Stimulated activated CD4-positive, alpha-beta T cell treated with anti-CD3 and anti-CD28 coated beads, Interleukin-2, amount 100 ng/mL, for 48 hours (primary cell): ENCODE data around the gene VPS50.
"Not testable (repeated sequence)": the region's sequence is repeated elsewhere in the genome, so short reads cannot be mapped to it uniquely, and the experiment has no call there.

ENCODE experiments used
- DNase-seq, 2 donors: peaks; one replicate each; pipeline ENCODE4 v3.0.0-alpha.2; 2020

VPS50 gene

DNA sequence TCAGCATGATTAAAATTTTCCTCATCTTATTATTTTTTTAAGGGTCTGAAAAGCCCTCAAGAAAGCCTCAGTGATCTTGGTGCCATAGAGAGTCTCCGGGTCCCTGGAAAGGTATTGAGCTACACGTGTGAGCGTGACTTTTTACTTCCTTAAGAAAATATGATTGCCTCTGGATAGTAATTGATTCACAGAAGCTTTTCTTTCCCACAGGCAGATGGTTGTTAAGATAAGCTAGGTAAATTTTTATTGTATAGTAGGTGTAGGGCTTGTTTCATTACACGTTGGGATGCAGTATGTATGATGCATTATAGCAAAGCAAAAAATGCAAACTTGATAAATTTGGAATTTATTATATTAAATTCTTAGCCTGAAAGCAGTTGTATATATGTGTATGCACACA lies 7.7 kb downstream of the VPS50 start:
- DNase-seq: no peak

DNA sequence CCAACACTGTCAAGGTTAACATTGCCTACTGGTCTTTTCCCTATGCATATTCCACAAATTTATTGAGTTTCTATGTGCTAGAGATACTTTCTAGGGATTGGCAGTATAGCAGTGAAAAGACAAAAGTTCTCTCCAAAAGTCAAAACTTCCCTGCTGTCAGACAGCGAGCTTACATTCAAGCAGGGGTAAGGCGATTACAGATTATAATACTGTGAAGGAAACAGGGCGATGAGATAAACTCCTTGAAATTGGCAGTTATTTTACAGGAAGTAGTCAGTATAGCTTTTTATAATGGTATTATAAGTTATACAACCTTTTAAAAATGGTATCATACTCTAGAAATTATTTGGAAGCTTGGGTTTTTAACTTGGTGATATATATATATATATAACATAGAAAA lies 9.9 kb downstream of the VPS50 start:
- DNase-seq: no peak

DNA sequence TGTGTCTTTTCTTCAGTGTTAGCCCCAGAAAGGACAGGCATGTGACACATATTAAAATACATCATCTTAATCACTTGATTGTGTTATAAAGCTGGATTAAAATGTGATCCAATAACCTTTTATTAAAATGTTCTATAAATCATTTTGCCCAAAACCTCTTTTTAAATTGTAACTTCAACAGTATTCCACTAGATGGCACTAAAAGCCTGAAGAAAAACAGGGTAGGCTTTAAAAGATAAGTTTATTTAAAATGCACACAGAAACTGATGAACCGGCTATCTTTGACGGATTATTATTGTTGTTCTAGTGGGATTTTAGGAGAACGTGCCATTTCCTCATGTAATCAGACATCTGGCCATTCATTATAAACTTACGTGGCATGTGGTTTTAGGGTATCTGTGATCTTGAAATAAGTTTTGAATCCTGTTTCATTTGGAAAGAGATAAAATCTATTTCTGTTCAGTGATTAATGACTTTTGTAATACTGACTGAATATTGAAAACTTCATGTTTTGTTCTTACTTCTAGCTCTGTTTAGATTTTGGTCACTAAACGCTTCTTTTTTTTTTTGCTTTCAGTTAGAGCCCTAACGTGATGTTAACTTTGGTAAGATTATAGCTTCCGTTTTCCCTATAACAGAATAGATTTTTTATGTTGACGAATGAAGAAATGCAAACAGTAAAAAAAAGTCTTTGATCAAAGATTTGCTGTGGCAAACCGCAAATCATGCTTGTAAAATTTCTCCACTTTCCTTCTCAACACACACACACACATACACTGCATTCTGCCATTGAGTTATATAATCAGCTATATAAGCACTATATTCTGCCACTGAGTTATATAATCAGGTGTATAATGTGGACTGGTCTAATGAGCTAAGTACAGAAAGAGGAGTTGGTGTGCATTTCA lies 13.6 kb downstream of the VPS50 start:
- DNase-seq: no peak

DNA sequence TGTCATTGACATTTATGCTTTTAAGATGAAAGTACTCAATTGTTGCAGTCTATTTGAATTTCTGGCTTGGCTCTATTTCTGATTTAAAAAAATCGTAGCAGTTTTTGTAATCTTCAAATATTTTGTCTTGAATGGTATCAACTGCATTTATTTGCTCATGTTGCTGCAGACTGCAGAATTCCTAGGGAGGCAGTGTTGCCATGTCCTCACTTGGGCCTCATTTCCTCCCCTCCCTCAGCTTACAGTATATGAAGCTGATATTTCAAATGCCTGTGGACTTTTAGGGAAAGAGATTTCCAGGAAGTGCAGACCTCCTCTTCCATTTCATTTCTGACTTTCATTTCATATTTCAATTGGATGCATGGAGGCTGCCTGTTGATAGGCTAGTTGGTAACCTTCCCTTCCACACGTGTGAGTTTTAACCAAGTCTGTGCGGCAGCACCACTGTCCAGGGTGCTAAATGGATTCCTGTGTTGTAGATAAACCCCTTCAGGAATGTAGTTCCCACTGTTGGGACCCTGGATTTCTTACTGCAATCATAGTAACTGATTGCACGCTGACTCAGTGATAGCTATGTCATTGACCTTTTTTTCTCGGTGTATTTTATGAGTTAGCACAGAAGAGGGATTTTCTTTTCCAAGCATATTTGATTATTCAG lies 17.5 kb downstream of the VPS50 start:
- no peak for DNase-seq

DNA sequence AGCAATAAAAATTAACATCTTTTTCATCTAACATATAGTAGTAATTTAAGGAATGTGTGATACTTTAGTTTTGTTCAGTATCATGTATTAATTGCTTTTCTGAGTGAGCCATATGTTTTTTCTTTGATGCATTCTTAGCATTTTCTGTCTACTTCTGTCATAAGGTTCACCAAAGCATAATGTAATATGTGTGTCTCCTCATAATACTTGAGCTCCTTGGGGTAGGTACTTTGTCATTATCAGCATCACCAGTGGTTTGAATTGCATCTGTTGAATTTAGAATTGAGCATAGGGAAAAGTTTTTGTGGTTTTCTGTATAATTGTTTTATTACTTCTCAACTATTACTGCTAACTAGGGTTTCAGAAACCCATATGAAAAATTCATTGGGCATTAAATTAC lies 26.5 kb downstream of the VPS50 start:
- no peak for DNase-seq

DNA sequence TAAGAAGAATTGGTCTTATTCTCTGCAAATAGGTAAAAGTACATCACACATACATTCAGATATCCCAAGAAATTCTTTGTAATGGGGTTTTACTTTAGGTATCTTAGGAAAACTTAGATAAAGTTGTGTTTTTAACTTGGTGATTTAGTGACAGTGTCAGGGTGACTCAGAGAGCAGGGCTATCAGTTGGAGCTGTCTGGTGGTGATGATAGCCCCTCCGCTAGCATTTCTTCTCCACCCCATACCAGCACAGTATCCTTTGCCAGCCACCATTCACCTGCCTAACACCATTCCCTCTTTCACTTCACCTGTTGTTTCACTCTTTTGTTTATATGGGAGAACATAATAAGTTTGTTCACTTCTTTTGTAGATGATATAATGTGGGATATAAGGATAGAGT lies 30.4 kb downstream of the VPS50 start:
- no peak for DNase-seq

DNA sequence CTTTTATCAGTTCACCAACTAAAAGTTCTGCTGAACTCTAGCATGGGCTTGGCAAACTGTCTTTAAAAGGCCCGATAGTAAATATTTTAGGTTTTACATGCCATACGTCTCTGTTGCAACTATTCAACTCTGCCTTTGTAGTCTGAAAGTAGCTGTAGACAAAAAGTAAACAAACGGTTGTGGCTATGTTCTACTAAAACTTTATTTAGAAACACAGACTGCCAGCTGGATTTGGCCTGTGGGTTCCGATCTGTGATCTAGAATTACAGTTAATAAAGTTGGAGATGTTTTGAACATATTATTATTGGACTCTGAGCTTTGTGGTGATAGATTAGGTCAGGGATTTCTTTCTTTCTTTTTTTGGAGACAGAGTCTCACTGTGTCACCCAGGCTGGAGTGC lies 33.1 kb downstream of the VPS50 start:
- DNase-seq: no peak

DNA sequence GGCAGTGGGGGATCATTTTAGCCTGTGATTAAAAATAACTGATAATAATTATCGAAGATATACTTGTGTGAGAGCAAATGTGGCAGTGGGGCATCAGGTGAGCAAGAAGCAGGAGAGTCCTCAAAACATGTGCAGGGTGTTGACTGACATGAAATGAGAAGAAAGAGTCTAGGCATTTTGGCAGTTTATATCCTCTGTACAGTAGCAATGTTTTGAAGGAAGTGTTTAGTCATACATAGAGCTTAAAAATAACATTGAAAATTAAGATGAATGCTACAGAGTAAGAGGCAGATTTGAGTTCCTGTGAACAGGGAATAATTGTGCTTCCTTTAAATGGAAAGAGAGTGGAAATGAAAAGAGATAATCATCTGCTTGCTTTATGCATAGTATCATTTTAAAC lies 47.4 kb downstream of the VPS50 start:
- no peak for DNase-seq

DNA sequence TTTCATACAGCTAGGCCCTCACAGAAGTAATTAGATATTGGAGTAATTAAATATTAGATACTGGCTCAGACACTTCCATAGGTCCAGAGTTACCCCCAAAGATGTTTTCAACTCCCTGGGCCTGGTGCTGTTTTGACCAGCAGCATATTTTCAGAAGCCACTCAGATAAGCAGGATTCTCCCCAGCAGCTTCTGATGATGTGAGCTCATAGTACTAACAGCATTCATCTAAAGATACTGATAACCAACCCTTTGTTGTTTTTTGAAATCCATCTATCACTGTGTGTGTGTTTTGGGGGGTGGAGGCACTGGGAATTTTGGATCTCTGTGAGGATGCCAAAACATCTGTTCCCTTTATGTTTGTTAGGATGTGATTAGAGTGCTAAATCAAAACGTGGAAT lies 52.7 kb downstream of the VPS50 start:
- DNase-seq: no peak

DNA sequence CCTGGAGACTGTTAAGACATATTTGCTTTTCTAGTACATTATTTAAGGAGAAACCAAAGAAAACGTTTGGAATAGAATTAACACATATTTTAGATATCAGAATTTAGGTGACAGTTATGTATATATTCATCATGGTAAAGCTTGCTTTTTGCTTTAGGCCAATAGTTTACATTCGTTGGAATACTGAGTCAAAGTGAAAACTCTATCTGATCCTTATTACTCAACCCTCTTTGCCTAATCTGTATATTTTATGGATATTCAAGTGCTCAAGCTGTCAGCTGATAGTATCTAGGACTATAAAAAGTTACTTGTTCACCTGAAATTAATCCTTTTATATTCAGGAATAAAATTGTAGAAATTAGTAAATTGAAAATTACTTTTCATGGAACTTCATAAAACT lies 61.1 kb downstream of the VPS50 start:
- no peak for DNase-seq

DNA sequence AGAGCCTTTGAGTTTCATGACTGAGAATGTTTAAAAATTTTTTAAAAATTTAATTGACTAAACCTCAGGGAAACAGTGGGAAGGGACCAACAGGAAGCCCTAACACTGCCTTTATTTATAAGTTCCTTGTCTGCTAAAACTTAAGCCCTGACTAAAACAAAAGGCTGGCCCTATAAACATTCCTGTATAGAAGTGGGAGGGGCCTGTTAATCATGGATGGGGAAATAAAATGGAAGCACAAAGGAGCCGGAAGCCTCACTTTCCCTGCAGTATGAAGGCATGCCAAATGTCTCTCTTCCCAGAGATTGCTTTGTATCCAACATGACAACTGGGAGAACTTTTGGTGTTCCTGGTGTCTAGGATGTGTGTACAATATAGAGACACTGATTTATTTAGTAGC lies 66.0 kb downstream of the VPS50 start:
- DNase-seq: no peak

DNA sequence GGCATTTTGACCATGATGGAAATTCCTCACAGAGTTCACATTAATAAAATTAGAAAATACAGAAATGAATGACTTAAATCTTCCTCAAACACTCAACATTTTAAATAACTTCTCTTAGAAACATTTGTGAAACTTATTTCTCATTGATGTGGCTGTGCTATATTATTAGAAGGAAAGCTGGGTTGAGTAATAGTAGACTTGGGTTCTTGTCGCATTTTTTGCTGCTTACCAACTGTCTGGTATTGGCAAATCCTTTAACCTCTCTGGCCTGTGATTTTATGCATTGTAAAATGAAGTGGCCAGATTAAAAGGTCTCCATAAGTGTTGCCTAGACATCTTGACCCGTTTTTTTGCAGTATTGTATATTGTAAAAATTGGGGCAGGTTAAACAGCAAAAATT lies 66.5 kb downstream of the VPS50 start:
- no peak for DNase-seq

DNA sequence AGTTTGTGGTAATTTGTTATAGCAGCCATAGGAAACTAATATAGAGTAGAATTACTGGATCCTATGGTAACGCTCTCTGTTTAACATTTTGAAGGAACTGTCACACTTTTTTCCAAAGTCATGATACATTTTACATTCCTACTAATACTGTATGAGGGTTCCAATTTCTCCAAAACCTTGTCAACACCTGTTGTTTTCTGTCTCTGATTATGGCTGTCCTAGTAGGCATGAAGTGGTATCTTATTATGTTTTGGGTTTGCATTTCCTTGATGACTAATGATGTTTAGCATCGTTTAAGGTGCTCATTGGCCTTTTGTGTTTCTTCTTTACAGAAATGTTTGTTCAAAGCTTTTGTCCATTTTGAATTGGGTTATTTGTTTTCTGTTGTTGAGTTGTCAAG lies 69.6 kb downstream of the VPS50 start:
- no peak for DNase-seq

DNA sequence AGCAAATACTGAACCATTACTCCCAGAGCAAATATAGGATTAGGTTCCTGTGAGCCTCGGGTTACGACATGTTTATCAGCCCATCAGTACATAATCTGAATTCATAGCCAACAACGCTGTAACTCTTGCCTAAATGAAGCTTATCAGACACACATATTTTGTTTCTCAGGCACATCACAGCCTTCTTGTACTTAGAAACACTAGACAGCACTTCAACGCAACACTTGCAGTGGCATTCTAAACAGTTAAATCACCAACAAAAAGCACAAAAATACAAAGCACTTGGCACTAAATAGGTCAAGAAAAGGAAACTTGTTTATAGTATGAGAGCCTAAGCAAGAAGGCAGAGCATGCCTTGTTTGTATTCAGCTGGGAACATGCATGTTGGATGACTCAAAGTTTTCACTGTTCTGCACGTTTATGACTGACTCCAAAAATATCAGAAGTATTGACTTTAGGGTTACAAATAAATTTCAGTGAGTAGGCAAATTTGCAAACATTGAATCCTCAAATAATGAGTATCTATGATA lies 75.0 kb downstream of the VPS50 start:
- DNase-seq: no peak

DNA sequence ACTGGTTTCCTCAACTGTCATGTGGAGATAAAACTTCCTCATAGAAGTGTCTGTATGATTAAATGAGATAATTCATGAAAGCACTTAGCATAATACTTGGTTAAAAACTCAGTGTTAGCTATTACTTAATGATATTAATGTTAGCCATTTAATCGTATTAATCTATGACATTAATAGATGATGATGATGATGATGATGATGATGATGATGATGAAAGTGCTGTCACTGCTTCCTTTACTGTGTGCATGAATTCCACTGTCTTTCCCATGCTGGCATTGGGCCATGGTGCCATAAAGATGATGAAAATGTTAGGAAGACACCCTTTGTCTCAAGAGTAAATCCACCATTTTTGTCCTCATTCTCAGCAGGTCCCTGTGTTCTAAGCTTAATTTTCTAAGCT lies 75.8 kb downstream of the VPS50 start:
- DNase-seq: no peak

DNA sequence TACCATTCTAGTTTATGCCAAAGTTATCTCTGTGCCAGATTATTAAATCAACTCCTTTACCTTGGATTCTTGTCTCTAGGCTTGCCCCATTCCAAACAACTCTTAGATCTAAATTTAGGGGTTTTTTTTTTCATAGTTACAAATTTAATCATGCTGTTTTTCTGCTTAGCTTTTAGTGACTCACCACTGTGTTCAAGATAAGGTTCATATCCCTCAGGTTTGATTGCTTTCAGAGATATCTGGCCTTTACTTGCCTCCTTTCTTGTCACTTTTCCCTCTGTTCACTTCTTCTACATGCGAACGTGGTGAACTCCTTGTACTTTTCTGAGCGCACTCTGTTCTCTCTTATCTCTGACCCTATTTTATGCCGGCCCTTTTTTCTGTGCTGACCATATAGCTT lies 78.2 kb downstream of the VPS50 start:
- DNase-seq: no peak

DNA sequence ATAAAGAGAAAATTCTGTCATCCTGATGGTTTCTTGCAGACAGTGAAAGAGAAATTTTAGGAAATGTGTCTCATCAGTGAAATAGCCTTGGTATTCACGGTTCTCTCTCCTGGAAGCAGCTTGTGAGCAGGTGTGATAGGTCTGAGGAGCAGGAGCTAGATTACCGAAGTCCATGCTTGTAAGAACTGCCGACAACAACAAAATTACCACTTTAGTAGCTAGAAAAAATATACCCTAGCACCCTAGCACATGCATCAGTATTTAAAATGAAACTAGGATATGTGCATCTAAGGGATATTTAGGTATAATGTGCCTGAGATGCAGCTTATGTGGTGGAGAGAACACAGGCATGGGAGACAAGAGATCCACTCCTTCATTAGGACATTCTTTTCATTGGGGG lies 82.3 kb downstream of the VPS50 start:
- no peak for DNase-seq

DNA sequence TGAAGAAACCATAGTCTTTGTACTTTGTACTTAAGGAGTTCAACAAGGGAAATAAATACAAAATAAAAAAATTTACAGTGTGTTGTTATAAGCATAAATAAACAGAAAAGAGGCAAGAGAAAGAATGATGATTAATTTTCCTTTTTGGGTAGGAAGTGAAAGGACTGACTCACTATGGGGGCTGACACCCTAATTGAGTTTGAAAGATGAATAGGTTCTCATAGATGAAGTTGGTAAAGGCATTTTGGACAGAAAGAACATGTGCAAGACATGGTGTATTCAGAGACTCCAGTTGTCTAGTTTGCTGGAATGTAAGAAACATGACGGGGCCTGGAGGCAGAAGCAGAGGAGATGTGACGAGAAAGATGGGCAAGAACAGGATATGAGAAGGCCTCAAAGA lies 83.7 kb downstream of the VPS50 start:
- DNase-seq: no peak

DNA sequence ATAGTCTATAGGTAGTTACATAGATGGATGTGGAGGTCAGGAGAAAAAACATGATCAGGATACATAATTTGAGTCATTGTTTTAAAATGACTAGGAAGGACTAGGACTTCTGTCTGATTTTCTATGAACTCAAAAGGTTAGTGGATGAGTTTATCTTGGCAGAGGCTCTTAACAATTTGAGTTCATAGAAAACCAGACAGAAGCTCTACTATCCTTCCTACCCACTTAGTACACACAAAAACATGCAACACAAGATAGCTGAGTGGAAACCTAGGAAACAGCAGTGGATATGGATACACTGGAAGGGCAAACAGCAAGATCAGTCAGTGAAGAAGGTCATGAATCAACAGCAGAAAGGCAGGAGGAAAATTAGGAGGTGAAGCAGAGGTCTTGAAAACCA lies 84.6 kb downstream of the VPS50 start:
- no peak for DNase-seq

DNA sequence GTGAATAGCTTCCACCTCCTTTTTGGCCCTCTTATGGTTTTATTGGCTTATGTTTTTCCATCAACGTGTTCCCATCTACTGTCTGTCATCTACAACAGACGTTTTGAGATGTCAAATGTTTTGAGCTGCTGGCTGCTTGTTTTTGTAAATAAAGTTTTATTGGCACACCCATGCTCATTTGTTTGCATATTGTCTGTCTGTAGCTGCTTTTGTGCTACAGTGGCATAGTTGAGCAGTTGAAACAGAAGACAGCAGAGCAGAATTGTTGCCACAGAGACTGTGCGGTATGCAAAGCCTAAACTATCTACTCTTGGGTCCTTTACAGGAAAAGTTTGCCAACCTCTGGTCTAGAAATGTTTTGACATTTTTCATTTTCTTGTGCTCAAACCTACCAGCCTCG lies 88.7 kb downstream of the VPS50 start:
- no peak for DNase-seq

DNA sequence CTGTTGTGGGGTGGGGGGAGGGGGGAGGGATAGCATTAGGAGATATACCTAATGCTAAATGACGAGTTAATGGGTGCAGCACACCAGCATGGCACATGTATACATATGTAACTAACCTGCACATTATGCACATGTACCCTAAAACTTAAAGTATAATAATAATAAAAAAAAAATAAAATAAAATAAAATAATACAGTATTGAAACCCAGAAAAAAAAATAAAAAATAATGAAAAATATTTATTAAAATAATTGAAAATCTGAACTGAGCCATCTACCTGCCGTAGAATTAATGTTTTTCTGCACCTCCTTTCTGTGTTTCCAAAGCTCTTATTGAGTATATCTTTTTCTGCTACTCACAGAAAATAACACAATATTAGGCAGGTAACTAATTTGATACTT lies 94.1 kb downstream of the VPS50 start:
- DNase-seq: not testable (repeated sequence)

DNA sequence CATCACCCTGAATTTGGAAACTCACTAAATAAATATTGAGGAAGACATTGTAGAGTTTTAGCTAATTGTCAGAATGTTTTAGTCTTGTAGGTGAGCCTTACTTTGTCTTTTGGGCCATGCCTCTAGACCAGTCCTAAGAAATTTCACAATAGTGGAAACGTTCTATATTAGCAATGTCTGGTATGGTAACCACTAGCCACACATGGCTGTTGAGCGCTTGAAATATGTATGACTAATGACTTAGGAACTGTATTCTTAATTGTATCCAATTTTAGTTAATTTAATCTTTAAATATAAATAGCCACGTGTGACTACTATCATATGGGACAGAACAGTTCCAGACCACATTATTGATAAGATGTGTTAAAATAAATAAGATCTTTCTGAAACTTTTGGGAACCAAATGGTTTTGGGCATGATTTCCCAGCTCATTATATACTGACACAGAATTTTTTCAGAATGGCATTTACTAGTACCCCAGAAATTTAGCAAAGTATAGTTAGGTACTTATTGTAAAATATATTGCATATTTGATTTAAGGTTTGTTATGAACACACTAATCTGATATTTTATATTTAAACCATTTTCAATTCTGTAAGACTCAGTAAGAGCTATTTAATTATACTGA lies 95.0 kb downstream of the VPS50 start:
- no peak for DNase-seq

DNA sequence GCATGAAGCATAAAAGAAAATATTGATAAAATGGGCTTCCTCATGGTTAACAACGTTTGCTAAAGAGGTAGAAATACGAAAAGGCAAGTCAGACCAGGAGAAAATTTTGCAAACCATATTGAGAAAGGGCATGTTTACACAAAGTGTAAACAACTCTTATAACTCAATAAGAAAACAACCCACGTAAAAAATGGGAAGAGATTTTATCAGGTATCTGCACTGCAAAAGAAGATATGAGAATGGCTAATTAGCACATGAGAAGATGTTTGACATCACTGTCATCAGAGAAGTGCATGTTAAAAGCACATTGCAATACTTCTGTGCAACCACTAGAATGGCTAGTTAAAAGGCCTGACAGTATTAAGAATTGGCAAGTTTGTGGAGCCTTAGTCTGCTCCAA lies 99.5 kb downstream of the VPS50 start:
- DNase-seq: no peak

DNA sequence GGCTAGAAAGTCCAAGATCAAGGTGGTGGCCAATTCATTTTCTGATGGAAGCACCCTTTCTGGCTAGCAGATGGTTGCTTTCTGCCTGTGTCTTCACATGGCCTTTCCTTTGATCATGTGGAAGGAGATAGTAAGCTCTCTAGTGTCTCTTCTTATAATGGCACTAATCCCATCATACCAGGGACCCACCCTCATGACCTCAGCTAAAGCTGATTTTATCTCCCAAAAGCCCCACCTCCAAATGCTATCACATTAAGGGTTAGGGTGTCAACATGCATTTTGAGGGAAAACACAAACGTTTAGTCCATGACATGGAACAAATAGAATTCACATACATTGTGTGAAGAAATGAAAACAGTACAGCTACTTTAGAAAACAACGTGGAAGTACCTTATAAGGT lies 100.0 kb downstream of the VPS50 start:
- DNase-seq: no peak
